Activated CD4-positive, CD25-positive, alpha-beta regulatory T cell treated with anti-CD3 and anti-CD28 coated beads, Interleukin-2, amount 50 U/mL, for 16 hours (primary cell): ENCODE results near the gene LRRTM4.

Experiments
- DNase-seq: peaks from one replicate; pipeline ENCODE4 v3.0.0-alpha.2; 2020; ENCODE audit warnings: low read depth, low spot score

LRRTM4 gene

DNA sequence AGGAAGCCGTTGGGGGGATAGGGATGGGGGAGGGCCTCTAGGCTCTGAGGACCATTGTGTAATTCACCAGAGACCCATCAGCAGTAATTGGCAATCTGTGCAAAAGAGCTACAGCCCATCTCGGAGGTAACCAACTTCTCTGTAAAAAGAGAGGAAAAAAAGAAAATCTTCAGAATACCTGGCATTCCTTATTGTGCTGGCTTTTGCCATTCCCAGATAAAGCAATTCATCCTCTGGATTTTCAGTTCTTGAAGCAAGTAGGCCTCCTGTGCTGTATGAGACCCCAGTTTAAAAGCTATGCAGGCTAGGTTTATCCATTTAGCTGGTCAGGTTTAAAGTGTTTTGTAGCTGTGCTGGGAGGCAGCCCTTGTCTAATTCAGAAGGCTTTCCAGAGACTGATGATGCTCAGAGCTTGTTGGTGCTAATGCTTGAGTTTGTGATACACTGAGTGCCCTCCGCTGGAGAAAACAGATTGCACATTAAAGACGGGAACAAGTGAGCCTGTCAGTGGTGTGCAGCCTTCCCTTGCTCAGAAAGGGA lies at the start of gene LRRTM4:
Gene LRRTM4, minus strand, starts transcription at position 446 of the 540 bp plus-strand sequence.
- no peak for DNase-seq

- DNase-seq = no peak
These were observed 49.4 kb upstream of the LRRTM4 start for GRCh38 chr2:77571545-77571944.

- no peak for DNase-seq
These were observed 45.5 kb upstream of the LRRTM4 start for GRCh38 chr2:77567723-77568122.

- no peak for DNase-seq
These were observed 44.4 kb upstream of the LRRTM4 start for GRCh38 chr2:77566582-77566981.

DNA sequence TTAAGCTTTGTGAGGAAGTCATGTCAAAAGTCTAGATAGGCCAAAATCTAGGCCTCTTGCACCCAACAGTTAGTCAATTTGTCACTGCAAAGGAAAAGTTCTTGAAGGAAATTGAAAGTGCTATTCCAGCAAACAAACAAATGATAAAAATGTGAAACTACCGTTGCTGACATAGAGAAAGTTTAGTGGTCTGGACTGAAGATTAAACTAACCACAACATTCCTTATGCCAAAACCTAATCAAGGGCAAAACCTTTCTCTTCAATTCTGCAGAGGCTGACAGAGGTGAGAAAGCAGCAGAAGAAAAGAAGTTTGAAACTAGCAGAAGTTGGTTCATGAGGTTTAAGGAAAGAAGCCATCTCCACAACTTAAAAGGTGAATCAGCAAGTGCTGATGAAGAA lies 44.0 kb upstream of the LRRTM4 start:
- no peak for DNase-seq

- no peak for DNase-seq
These were observed 30.8 kb upstream of the LRRTM4 start for GRCh38 chr2:77552956-77553355.

GRCh38 chr2:77538031-77538430 lies 15.9 kb upstream of the LRRTM4 start:
- DNase-seq = no peak

GRCh38 chr2:77522888-77523287 lies 712 bp upstream of the LRRTM4 start:
- DNase-seq = no peak

GRCh38 chr2:77521548-77521891 lies 656 bp downstream of the LRRTM4 start:
- no peak for DNase-seq

DNA sequence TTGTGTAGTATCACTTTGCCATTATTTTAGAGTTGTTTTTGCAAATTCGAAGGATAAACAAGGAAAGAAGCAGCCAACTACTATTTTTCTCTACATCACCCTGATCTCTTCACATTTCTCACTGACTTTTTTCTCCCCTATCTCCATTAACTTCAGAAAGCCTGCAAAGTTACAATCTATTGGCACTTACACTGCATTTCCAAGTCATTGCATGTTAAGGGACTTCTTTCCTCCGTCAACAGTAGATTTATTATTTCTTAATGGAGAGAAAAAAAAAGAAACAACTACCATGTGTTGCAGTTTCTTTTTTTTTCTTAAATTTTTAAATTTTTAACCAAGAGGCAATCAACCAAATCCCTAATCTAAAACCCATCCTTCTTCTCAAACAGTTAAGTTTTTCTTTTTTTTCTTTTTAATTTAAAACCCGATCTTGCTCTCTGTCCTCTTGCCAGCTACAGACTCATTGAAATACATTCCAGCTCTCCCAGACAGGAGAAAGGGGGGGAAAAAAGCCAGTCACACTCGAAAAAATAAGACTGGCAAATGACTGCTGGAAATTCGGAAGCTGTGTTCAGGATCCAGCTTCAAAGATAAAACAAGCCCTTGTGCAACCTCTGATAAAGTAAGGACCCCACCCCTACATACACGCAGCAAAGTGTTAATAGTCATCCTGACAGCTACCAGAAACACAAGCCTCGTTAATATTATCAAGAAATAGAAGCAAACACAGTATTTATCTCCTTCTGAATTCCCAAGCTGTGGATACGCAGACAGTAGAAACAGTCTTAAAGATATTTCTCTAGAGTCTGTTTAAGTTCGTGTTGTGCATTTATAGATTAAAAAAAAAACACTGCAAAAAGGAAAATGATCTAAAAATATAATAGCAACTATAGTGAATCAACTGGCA lies 1.3 kb downstream of the LRRTM4 start:
- DNase-seq = no peak

GRCh38 chr2:77519888-77520506 lies 2.2 kb downstream of the LRRTM4 start:
- no peak for DNase-seq

- DNase-seq = no peak
These were observed 2.9 kb downstream of the LRRTM4 start for GRCh38 chr2:77519164-77519887.

DNA sequence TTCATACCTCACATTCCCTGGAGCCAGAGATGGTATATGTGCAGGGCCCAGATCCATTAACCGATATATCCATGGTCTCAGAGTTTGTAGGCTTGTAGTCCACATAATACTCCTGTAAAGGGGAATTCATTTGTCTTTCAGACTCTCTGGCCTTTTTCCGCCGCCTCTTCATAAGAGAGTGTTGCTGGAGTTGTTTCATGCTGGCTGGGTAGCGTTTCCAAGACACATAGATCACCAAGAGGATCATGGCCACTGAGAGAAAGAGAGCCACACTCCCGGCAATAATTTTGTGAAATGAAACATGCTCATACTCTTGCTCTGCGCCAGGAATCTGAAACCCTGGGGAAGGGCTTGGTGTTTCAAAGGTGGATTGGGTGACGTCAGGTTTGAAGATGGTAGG lies 3.9 kb downstream of the LRRTM4 start:
- no peak for DNase-seq

DNA sequence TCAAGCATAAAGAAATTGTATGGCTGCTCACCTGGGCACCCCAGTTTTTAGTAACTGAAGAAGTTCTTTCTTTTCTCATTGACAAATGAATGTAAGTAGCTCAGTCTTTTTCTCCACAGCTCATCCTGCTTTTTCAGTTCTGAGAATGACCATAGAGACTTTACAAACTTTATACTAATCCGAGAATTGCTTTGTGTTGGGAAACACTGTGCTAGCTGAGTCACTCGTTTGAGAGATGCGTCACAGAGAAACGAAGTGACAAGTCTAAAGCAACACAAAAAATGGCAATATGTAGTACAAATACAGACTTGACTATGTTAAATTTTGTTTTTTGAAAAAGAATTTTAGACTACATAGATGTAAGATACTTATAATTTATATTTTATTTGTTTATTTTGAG lies 9.0 kb downstream of the LRRTM4 start:
- DNase-seq = no peak

GRCh38 chr2:77512507-77512906 lies 9.7 kb downstream of the LRRTM4 start:
- no peak for DNase-seq

DNA sequence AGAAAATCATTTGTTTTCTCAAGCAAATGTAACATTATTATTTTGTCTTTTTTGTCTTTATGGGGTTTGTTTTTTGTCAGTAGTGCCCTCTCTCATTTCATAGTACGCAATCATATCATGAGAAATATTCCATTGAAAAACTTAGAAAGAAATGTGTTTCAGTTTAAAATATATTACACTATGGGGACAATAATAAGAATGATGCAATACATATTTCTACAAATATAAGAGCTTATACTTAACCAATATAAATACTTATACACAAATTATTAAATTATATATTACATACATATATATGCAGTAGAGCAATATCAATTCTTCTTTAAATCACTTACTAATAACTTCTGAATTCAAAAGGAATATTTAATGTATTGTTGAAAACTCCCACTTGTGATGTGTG lies 13.7 kb downstream of the LRRTM4 start:
- no peak for DNase-seq

GRCh38 chr2:77507657-77508056 lies 14.5 kb downstream of the LRRTM4 start:
- no peak for DNase-seq

GRCh38 chr2:77488141-77488540 lies 34.0 kb downstream of the LRRTM4 start:
- no peak for DNase-seq

- no peak for DNase-seq
These were observed 34.9 kb downstream of the LRRTM4 start for GRCh38 chr2:77487074-77487803.

DNA sequence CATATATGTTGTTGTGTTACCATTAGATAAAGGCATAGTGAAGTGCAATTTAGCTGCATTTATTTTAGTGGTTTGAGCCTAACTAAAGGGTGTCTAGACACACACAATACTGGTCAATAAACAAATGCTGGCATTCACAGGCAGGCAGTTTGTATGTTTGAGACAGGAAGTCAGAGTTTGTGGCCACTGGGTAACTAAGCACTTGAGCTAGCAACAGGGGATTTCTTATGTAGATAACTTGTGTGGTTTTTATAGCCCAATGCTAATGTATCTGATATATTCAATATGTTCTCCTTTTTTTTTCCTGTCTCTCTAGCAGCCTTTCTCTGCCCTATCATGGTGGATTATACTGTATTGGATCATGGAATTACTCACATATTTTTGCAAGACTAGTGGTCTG lies 38.1 kb downstream of the LRRTM4 start:
- DNase-seq = no peak

DNA sequence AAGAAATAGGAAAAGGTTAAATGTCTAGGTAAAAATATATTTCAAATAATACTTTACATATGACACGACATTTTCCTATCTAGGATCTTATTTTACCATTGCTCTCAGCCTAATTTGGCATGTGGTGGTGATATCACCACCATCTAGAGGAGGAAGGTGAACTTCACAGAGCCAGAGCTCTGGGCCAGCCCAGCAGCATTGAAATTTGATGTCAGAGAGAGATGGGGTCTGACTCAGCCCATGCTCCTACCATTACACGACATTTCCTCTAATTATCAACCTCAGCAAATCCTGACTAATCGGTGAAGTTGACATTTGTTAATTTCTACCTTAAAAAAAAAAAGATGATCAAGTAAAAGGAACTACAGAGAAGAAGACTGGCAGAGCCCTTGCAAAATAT lies 42.3 kb downstream of the LRRTM4 start:
- no peak for DNase-seq

GRCh38 chr2:77479395-77479794 lies 42.8 kb downstream of the LRRTM4 start:
- no peak for DNase-seq
